ENCODE data around the gene CSH2.
"Not testable (repeated sequence)": the region's sequence is repeated elsewhere in the genome, so short reads cannot be mapped to it uniquely, and the experiment has no call there.

DNA sequence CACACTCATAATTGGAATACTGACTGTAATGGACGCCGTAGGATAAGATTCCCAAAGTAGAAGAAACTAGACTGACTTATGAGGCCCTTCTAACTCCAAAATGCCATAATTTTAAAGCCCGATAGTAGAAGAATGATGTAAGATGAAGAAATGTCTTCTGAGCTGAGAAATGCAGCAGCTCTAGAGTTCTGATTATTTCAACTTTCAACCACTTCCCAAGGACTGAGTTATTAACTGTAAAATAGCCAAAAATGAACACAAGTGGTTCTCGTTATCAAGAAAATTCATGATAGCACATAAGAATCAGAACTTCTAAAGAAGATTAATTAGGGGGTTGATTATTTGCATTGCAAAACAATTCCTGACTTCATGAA is 3.2 kb downstream of the CSH2 start:
- not testable (repeated sequence) for TF ChIP-seq ZNF214 (tag by site-specific recombination; IDR thresholded peaks at IDR 0.05; ENCODE audit: borderline replicate concordance); ZNF239 (tag by site-specific recombination; IDR thresholded peaks at IDR 0.05); ZBTB7A (tag by site-specific recombination; IDR thresholded peaks at IDR 0.05; ENCODE audit: low read depth); ZNF560 (tag by site-specific recombination; IDR thresholded peaks at IDR 0.05; ENCODE audit: borderline replicate concordance); ZBTB17 (tag by site-specific recombination; IDR thresholded peaks at IDR 0.05); ZXDB (tag by site-specific recombination; IDR thresholded peaks at IDR 0.05); REPIN1 (tag by site-specific recombination; IDR thresholded peaks at IDR 0.05; ENCODE audit: low read depth); KLF1 (tag by site-specific recombination; IDR thresholded peaks at IDR 0.05); KLF7 (tag by site-specific recombination; IDR thresholded peaks at IDR 0.05; ENCODE audit: borderline replicate concordance)
- TF ChIP-seq, protein P1, sequence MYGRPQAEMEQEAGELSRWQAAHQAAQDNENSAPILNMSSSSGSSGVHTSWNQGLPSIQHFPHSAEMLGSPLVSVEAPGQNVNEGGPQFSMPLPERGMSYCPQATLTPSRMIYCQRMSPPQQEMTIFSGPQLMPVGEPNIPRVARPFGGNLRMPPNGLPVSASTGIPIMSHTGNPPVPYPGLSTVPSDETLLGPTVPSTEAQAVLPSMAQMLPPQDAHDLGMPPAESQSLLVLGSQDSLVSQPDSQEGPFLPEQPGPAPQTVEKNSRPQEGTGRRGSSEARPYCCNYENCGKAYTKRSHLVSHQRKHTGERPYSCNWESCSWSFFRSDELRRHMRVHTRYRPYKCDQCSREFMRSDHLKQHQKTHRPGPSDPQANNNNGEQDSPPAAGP (tag by site-specific recombination; IDR thresholded peaks at IDR 0.05): not testable (repeated sequence)
- TF ChIP-seq, protein P2, sequence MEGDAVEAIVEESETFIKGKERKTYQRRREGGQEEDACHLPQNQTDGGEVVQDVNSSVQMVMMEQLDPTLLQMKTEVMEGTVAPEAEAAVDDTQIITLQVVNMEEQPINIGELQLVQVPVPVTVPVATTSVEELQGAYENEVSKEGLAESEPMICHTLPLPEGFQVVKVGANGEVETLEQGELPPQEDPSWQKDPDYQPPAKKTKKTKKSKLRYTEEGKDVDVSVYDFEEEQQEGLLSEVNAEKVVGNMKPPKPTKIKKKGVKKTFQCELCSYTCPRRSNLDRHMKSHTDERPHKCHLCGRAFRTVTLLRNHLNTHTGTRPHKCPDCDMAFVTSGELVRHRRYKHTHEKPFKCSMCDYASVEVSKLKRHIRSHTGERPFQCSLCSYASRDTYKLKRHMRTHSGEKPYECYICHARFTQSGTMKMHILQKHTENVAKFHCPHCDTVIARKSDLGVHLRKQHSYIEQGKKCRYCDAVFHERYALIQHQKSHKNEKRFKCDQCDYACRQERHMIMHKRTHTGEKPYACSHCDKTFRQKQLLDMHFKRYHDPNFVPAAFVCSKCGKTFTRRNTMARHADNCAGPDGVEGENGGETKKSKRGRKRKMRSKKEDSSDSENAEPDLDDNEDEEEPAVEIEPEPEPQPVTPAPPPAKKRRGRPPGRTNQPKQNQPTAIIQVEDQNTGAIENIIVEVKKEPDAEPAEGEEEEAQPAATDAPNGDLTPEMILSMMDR (tag by site-specific recombination; IDR thresholded peaks at IDR 0.05): not testable (repeated sequence)
- TF ChIP-seq, protein P3, sequence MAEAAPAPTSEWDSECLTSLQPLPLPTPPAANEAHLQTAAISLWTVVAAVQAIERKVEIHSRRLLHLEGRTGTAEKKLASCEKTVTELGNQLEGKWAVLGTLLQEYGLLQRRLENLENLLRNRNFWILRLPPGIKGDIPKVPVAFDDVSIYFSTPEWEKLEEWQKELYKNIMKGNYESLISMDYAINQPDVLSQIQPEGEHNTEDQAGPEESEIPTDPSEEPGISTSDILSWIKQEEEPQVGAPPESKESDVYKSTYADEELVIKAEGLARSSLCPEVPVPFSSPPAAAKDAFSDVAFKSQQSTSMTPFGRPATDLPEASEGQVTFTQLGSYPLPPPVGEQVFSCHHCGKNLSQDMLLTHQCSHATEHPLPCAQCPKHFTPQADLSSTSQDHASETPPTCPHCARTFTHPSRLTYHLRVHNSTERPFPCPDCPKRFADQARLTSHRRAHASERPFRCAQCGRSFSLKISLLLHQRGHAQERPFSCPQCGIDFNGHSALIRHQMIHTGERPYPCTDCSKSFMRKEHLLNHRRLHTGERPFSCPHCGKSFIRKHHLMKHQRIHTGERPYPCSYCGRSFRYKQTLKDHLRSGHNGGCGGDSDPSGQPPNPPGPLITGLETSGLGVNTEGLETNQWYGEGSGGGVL (tag by site-specific recombination; IDR thresholded peaks at IDR 0.05): not testable (repeated sequence)
- TF ChIP-seq, protein P4, sequence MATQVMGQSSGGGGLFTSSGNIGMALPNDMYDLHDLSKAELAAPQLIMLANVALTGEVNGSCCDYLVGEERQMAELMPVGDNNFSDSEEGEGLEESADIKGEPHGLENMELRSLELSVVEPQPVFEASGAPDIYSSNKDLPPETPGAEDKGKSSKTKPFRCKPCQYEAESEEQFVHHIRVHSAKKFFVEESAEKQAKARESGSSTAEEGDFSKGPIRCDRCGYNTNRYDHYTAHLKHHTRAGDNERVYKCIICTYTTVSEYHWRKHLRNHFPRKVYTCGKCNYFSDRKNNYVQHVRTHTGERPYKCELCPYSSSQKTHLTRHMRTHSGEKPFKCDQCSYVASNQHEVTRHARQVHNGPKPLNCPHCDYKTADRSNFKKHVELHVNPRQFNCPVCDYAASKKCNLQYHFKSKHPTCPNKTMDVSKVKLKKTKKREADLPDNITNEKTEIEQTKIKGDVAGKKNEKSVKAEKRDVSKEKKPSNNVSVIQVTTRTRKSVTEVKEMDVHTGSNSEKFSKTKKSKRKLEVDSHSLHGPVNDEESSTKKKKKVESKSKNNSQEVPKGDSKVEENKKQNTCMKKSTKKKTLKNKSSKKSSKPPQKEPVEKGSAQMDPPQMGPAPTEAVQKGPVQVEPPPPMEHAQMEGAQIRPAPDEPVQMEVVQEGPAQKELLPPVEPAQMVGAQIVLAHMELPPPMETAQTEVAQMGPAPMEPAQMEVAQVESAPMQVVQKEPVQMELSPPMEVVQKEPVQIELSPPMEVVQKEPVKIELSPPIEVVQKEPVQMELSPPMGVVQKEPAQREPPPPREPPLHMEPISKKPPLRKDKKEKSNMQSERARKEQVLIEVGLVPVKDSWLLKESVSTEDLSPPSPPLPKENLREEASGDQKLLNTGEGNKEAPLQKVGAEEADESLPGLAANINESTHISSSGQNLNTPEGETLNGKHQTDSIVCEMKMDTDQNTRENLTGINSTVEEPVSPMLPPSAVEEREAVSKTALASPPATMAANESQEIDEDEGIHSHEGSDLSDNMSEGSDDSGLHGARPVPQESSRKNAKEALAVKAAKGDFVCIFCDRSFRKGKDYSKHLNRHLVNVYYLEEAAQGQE (tag by site-specific recombination; IDR thresholded peaks at IDR 0.05): not testable (repeated sequence)

Data from HEK293 (cell line).